Stimulated activated naive CD8-positive, alpha-beta T cell treated with anti-CD3 and anti-CD28 coated beads, Interleukin-15, Interleukin-2, amounts not matched to agents 100 U/mL and 50 U/mL, for 24 hours (primary cell): ENCODE measurements around the gene CRB2.

Experiments
- ATAC-seq: fragments of 150-1000 bp; cut with Tn5 transposase; one replicate; pipeline ENCODE4 v1.10.0; 2021
- DNase-seq: peaks from one replicate; pipeline ENCODE4 v3.0.0; 2021

The CRB2 gene

DNA sequence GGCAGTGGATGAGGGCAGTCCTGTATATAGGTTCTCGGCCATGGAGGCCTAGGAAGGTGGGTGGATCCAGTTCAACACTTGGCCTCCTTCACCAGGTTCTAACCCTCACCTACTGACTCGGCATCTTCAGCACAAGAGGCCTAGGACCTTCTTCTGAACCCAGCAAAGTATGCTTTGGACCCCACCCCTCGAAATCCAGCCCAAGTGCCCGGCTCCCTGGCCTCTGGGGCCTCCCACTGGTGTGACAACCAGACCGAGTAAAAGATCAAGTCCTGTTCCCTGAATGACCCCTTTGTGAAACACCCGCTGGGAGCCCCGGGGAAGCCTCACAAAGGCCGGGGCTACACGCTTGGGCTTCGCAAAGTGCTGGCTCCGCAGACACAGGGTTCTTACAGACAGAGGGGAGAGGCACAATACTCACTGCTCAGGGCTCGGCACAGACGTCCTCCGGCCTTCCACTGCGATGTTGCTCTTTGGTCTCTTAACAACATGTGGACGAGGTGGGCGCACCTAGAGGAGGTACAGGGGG lies 47.0 kb downstream of the CRB2 start:
- no peak for DNase-seq
- ATAC-seq = no peak

DNA sequence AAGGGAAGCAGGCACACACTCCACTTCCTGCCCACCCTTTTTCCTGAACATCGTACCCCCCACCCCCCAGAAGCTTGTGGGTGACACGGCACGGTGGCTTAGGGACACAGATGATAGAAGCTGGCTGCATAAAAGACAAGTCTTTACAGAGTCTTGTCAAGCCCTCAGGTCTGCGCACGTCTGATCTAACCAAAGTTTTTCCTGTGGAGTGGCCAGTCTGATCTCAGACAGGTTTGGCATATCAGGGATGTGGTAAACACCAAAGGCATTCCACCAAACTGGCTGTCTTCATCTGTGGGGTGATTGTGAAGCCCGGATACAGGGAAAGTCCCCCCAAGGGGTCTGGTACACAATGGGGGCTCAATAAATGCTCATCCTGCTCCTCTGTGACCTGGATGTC lies 50.0 kb downstream of the CRB2 start:
- DNase-seq (no peak), ATAC-seq (no peak)

DNA sequence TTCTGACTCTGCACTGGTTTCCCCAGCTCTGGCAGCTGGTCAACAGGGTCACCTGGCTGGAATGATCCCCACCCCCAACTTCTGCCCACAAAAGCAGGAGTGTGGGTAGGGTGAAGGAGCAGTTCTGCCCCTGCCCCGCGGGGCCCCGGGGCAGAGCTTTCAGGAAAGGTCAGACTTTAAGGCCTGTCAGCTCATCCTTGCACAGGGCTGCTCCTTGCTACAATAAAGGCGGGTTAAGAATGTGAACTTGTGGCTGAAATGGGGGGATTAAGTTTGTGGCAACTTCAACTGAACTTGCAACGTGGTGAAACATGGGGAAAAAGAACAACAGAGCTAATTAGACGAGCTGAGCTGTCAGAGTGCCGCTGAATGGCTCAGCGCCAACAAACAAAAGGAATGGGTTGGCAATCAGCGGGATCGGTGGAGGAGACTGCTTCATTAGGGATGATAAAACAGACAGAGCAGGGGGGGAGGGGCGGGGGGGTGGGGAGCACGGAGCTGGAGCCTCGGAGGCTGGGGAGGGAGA lies 50.8 kb downstream of the CRB2 start:
- no peak for ATAC-seq
- DNase-seq = no peak

DNA sequence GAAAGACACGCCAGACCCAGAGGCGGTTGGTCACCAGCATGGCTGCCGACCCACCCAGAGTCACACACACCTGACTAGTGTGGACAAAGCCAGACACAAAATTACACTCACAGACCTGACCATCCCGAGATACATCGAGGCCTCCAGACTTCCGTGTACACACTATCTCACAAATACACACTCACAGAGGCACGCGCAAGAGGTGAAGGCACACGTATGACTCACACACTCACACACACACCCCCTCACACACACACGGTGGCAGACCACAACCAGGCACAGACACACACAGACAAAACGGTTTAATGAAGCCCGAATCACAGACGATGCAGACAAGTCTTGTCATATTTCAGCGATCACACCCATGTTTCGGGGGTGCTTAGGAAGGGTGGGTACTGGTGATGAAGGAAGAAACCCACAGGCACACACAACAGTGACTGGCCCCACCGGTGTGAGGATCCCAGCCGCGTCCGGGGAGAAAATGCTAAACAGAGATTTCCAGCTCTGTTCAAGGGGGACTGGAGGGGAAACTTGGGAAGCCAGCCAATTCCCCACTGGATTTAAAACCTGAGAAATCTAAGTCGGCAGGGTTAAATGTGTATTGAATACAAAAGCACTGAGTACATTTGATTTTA lies 51.3 kb downstream of the CRB2 start:
- DNase-seq = no peak
- no peak for ATAC-seq

DNA sequence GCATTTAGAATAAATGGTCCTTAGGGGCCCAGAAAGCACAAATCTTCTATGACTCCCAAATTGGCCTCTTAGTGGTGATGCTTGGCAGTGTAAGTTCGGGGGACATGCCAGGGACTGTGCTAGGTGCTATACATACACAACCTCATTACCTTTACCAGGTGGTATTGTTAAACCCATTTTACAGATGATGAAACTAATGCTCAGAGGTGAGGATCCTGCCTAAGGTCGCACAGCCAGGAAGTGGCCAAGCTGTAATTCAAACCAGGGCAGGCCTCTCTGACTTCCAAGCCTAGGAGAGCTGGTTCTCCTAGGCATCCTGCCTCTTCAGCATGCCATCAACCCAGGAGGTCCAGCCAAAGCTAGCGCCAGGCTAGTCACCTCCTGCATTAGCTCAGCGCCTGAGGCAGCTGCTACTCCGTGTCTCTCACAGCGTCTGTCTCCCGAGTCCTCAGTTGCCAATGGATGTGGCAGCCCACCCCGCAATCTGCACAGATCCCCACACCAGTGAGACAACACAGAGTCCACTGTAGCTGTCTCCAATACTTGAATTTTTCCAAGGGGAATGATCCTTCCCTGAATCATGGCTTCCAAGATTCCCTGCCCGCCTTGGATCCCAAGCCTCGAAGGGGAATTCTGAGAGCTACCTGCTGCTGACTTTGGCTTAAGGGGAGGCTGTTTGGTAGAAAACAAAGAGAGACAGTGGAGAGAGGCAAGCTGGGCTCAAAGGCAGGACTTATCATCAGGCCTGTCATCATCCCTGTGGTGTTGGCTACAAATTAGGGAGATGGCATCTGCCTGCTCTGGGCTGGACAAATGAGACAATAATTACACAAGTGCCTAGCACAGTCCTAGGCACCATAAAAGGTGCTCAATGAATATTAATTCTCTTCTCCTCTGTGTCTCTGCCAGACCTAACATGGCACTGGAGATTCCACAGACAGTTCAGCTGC lies 52.6 kb downstream of the CRB2 start:
- ATAC-seq (no peak), DNase-seq (no peak)

DNA sequence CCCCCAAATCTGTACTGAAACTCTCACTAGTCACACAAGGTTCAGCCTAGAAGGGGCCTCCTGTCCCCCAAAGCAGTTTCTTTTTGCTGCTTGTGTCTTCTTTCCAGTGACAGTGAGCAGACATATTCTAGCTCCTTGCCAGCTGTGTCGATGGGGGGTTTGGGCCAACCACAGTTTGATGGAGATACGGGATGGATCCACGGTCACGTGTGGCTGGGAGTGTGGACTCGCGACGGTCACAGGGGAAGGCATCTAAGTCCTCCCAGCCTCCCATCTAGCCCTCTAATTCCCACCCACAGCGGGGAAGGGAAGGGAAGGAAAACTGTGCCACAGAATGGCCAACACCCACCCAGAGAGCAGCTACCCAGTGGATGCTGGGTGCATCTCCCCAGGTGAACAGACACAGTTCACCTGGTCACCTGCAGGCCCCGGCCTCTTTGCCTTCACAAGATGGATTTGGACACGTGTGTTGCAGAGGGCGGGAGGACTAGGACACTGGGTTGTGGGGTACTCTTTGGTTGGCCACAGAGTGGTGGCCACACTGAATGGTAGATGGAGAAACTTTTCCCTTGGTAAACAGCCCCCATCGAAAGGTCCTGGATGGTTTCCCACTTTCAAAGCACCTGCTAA lies 54.4 kb downstream of the CRB2 start:
- ATAC-seq (no peak), DNase-seq (no peak)

DNA sequence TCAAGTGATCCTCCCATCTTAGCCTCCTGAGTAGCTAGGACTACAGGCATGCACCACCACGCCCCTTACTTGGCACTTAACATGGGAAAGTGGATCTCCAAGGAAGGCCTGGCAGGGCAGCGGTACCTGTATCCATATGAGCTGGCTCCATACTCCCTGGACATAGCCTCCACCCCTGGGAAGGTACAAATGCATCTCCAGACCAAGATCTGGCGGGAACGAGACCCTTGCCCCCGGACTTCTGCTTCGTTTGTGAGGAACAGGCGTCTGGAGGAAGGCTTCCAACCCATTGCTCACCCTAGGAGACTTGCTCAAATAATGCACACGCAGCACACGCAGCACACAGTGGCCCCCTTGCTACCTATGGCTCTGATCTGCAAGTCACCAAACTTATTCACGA lies 55.2 kb downstream of the CRB2 start:
- DNase-seq (no peak), ATAC-seq (no peak)

DNA sequence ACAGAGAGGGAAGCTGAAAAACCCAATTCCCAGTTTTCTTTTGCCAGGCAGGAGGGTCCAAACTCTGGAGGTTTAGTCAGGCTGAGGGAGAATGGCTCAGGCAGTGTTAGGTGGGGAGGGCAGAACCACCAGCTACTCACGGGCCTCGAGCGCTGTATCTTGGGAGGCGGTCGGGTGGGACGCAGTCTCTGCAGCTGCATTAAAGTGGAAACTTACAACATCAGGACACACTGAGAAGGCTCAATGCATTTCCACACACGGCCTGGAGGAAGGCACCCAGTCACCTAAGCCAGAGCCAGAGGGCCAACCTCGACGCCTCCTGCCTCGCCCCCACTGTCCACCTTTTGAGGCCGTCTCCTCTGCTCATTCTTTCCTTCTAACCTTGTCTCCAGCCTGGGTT lies 55.6 kb downstream of the CRB2 start:
- ATAC-seq = no peak
- DNase-seq = no peak

DNA sequence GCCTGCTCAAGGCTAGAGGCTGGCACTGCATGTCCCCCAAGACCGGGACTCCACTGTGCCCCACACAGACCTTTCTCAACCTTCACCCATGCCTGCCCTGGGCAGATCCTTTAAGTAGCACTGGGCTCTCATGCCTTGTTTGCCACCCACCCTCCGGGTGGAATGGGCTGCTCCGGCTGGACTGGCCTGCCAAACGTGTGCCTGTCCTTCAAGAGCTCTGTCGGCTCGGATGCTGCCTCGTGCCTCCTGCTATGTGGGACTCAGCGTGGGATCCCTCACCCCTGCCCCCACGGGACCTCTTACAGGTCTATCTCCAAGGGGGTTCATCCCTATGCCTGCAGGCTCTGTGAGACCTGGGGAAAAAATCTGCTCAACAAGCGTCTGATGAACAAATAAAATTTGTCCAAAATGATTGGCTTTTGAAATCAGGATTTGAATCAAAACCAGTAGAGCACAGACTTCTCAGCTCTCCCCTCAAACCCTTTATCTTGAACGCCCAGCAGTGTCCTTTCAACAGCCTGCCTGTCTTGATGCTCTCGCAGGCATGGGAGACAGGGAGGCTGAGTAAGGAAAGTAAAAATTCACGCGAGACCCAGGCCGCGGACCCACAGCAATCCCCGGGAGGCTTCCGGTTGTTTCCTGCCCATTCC lies 56.3 kb downstream of the CRB2 start:
- no peak for ATAC-seq
- DNase-seq = no peak

DNA sequence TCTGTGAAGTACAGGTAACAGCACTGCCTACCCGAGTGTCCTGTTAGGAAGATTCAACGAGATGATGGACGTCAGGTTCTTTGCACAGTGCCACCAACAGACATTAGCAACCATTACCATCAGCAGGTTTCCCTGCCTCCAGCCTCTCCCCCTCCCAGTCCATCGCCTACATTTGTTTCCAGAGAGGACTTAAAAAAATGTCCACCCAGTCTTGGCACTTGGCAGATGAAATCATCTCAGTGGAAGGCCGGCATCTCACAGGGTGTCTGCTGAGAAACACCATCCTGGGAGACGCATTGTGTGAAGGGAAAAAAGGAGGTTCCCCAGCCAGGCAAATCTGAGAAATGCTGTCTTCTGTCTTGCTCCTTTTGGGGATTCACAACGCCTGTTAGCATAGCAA lies 58.2 kb downstream of the CRB2 start:
- ATAC-seq = no peak

DNA sequence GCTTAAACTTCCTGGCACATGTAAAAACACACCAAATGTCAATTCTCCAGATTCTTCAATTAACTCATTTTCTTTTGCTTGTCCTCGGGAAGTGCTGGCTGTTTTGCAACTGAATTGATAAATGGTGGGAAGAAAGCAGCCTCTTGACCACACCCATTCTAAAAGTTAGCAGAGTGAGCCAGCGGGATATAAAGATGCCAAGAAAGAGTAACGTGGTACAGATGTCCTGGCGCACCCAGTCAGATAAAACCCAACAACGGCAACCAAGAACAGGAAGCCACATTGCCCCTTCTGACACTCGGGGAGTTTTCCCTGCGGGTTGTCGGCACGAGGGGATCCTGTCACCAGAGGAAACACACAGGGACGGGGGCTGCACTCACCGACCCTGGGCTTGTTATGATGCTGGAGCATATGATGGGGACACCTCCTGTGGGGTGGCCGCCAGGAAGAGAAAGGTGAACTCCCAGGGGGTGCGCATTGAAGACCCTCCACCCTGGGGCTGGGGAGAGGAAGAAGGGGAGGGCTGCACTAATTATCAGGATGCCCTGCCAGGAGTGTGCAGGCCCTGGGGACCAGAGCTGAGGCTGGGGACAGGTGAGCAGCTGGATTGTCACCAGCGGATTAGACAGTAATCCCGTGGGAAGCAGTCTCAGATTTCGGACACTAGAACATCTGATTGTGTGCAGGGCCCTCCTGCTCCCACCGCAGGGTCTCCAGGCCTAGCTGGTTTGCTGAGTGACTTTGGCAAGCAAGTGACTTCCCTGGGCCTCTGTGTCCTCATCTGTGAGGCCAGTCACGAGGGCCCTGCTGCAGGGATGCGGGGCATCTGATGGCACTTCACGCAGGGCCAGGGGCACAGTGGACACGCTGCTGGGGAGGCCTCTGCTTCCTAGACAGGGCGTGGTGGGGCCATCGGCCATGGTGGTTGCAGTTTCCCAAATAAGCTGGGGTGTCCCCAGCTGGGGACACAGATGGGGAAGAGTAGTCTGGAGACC lies 59.2 kb downstream of the CRB2 start:
- ATAC-seq (no peak), DNase-seq (no peak)

More for the DNA sequence above, 58.2 kb downstream of the CRB2 start:
- DNase-seq = no peak

DNA sequence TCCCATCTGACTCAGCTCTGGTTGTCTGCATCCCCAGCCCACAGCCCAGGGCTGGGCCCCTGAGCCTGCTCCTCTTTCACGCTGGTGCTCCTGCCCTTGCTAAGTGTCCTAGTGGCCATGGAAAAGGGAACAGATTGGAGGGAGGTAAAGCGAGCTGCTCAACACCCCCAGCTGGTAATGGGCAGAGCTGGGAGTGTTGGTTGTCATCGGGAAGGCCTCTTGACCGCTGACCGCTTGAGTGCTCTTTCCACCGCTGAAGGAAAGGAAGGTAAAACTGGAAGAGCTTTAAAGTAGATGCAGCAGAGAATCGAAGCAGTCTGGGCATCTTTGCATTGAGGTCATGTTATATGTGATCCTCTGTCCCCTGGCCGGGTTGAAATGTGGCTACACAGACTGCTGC lies 60.2 kb downstream of the CRB2 start:
- DNase-seq (no peak), ATAC-seq (no peak)

DNA sequence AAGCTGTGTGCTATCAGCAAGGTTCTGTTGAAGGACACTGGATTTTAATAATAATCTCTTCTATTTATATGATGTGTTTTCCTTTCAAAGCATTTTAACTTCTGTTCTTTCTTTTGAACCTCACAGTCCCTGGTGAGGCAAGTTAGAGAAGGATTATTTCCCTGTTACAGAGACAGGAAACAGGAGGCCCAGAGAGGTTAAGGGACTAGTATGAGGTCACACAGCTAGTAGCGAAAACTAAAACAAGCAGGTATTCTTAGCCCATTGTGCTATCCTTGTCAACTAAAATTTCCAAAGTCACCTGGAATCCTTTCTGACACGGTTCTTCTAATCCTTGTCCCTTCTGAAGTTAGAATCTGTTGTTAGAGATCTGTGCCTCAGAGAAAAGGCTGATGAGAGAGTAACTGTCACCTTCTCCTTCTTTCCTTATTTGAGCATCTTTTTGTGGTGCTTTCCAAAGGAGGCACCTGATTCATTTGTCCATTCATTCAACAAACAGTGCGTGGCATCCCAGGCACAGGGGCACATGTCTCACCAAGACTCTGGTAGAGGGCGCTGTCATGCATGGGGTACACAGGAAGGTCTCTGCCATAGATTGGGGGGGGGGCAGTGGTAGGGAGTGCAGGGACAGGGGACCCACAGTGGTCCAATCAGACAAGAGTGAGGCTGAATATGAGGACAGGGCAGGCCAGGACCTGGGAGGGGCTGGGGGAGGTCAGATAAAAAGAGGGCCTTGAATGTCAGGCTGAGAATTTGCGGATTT lies 61.5 kb downstream of the CRB2 start:
- DNase-seq (no peak), ATAC-seq (no peak)

DNA sequence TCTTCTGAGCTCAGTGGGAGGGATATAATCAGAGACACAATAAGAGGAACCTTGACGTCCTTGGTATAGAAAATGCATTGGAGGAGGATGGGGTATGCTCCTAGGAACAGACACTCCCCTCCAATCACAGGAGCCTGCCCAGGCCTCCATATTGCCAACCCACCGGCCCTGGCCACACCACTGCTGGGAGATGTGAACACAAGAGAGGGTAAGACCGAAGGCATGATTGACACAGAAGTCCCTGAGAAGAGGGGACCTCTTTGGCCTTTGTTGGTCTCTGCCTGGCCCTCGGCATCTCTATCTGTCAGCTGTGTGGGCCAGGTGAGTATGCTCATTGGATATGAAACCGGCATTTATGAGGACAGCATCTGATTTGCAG lies 62.0 kb downstream of the CRB2 start:
- ATAC-seq (no peak), DNase-seq (no peak)

DNA sequence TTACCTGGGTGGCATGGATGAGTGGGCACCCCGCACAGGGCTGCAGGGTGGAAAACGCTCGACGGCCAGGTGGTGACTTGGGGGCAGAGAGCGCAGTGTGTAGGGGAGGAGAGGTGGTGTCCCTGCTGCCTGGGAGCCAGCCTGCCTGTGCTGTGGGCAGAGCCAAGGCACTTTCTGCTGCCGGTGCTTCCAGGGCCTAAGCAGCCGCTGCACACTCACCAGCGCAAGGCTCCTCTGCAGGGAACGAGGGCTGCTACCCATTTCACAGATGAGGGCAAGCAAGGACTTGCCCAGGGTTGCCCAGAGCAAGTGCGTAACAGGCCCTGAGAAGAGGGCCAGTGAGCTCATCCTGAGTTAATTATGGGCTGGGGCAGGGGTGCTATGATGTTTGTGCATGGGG lies 62.5 kb downstream of the CRB2 start:
- DNase-seq (no peak), ATAC-seq (no peak)

DNA sequence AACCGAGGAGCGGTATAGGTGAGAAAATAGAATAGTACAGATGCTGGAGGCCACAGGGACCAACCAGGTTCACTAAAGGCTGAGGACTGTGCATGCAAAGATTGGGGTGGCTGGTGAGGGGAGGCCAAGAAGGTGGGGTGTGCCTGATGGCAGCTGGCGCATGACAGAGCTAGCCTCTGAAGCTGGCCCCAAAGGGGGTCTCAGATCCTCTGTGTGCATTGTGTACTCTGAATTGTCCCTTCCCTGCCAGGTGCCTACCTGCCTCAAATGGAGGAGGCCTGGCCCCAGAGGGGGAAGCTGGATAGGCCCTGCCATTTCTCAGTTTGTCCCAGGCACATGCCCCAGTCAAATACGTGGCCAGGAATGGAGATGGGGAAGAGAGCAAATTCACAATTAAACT lies 63.1 kb downstream of the CRB2 start:
- DNase-seq (no peak), ATAC-seq (no peak)

DNA sequence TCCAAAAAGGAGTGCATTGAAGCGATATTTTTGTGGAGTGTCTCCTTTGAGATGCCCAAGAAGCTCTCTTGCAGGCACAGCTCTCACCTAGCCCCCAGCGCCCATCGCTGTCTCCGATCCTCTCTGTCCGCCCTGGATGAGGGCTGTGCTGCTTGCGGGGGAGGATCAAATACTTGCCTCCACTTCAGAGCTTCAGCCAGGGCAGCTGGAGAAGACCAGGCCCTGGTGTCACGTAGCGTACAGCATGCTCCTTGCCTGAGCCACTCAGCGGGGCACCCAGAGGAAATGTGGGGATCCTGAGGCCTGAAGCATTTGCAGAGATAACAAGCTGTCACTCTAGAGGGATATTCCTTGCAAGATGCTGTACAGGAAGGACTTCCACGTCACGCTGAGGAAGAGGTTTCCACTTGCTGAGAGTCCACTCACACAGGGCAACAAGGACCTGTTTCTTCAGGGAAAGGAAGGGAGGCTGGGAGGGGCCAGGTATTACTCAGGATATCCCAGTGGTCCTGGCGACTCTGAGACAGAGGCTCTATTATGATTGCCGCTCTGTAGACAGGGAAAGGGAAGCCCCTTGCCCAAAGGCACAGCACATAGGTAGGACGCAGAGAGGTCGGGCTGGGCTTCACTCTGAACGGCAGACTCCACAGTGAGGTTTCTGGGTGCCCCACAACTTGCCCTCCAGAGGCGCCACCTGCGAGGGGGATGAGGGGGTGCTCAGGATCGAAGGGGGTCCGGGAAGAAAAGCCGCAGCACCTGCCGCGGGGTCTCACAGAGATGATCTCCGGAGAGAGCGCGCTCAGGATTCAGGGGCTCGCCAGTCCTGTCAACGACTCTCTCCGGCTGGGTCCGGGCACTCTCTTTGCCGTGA lies 64.0 kb downstream of the CRB2 start:
- no peak for ATAC-seq
- no peak for DNase-seq

DNA sequence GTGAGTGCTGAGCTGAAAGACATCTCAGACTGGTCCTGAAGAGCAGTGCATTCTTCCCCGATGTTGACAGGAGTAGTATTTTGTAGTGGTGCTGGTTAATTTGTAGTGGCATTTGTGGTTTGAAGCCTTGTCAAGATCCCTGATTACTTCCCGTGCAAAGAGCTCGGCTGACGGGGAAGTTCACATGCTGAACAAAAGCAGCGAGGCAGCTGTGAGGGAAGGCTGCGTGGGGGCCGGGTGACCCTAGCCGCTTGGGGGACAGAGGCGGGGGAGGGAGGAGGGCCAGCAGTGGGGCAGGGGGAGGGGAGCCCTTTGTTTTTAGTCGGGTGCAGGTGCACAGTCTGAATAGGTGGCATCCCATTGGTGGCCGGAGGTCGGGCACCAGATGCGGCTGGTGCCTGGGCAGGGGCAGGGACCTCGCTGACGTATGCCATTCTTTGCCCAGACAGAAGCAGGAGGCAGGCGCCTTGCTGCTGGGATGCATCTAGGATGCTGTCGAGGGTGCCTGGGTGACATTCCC lies 64.7 kb downstream of the CRB2 start:
- ATAC-seq (no peak), DNase-seq (no peak)

DNA sequence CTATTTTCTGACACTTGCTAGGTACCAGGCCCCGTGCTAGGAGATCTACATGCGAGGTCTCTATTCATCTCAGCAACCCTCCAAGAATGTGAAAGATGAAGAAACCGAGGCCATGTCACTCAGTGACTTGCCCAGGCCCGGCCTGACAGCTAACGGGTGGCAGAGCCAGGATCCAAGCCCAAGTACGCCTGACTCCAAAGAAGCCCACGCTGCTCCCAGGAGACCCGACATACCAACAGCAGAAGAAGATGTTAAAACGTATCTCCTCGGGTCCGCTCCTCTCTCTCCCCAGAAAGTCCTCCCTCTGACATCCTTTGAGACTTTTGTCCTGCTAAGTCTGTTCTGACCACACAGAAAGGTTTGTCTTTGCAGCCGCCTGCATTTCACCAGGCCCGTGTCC lies 65.2 kb downstream of the CRB2 start:
- no peak for DNase-seq
- no peak for ATAC-seq
